Fibroblast of peridontal ligament (primary cell): Measurements from ENCODE around the gene UBXN7.
"Not testable (repeated sequence)": the region's sequence is repeated elsewhere in the genome, so short reads cannot be mapped to it uniquely, and the experiment has no call there.

Source experiments
- DNase-seq: peaks from one replicate; pipeline ENCODE4 v3.0.0-alpha.2; 2010; ENCODE audit errors: extremely low read depth

The UBXN7 gene

GRCh38 chr3:196316799-196317686 is 115.2 kb downstream of the UBXN7 start:
- DNase-seq, result not testable (repeated sequence)

- no peak for DNase-seq
These were observed 116.4 kb downstream of the UBXN7 start for GRCh38 chr3:196315821-196316220.

- no peak for DNase-seq
These were observed 117.6 kb downstream of the UBXN7 start for GRCh38 chr3:196314597-196314996.

- not testable (repeated sequence) for DNase-seq
These were observed 118.1 kb downstream of the UBXN7 start for GRCh38 chr3:196314086-196314485.

GRCh38 chr3:196302960-196303359 is 129.3 kb downstream of the UBXN7 start:
- not testable (repeated sequence) for DNase-seq

GRCh38 chr3:196302551-196302950 is 129.7 kb downstream of the UBXN7 start:
- not testable (repeated sequence) for DNase-seq

GRCh38 chr3:196298521-196298920 is 133.7 kb downstream of the UBXN7 start:
- DNase-seq, result no peak
